AG04449 (cell line): Measurements from ENCODE around the gene SOX5.

ENCODE experiments used
- CTCF ChIA-PET: fragments of 350-600 bp; formaldehyde crosslinking; extraction: SDS; loops from one replicate; lab custom pipeline; 2021; ENCODE audit warnings: antibody characterized with exemption; lab: Yijun Ruan, JAX
- POLR2A ChIA-PET: fragments of 400-600, 350-600 bp; formaldehyde crosslinking; extraction: SDS; loops from one replicate; lab custom pipeline; 2020; ENCODE audit warnings: antibody characterized with exemption, inconsistent platforms; lab: Yijun Ruan, JAX
- DNase-seq: peaks from one replicate; pipeline ENCODE4 v3.0.0-alpha.2; 2010; ENCODE audit warnings: low read depth, low spot score
- H3K4me3 ChIP-seq: 2 replicates; pipeline ENCODE4 v1.5.1; 2011; ENCODE audit warnings: low read depth, mild to moderate bottlenecking, control low read depth, low read length
- TF ChIP-seq, protein P1 (sequence below): IDR thresholded peaks from one replicate; pipeline ENCODE4 v1.5.1; 2011; ENCODE audit warnings: mild to moderate bottlenecking, moderate library complexity, low read length, control low read depth, inconsistent platforms; ENCODE audit not compliant: insufficient read depth; ENCODE audit errors: missing control alignments

The SOX5 gene

DNA sequence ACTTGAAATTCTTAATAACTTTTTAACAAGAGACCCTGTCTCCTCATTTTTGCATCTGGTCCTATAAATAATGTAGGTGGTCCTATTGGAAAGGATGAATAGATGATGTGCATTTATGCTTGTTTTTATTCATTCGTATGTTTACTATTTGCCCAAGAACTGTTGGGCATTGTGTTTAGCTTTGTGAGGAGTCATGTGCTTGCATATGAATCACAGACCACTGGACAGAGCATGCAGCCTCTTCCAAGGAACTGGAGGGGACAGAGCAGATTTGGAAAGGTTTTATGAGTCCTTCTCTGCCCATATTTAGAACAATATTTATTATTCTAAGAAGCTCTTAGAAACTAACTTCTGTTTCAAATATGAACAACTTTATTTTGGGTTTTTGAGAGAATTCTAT lies 414.0 kb downstream of the SOX5 start:
- ChIA-PET CTCF (no interaction called here), POLR2A (no interaction called here)
- no peak for DNase-seq
- TF ChIP-seq, protein P1, sequence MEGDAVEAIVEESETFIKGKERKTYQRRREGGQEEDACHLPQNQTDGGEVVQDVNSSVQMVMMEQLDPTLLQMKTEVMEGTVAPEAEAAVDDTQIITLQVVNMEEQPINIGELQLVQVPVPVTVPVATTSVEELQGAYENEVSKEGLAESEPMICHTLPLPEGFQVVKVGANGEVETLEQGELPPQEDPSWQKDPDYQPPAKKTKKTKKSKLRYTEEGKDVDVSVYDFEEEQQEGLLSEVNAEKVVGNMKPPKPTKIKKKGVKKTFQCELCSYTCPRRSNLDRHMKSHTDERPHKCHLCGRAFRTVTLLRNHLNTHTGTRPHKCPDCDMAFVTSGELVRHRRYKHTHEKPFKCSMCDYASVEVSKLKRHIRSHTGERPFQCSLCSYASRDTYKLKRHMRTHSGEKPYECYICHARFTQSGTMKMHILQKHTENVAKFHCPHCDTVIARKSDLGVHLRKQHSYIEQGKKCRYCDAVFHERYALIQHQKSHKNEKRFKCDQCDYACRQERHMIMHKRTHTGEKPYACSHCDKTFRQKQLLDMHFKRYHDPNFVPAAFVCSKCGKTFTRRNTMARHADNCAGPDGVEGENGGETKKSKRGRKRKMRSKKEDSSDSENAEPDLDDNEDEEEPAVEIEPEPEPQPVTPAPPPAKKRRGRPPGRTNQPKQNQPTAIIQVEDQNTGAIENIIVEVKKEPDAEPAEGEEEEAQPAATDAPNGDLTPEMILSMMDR = no peak
- no peak overlapping the region for H3K4me3 ChIP-seq

DNA sequence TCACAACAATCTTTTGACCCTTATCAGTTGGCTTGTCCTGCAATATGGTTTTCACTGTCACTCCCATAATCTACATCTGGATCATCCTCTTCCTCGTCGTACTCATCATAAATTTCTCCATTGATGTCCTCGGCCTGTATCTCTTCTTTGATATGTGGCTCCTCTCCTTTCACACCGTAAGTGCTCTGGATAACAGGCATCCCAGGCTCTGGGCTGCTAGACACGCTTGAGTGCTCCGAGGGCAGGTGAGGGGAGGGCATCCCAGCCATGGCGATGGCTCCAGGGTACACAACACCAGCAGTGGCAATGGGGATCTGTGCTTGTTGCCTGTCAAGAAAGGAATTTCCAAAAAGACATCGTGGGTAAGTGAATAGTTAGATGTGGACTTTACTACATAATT lies 415.3 kb downstream of the SOX5 start:
- TF ChIP-seq, protein P1 = no peak
- DNase-seq = no peak
- ChIA-PET POLR2A (no interaction called here), CTCF (no interaction called here)
- H3K4me3 ChIP-seq = no peak overlapping the region

DNA sequence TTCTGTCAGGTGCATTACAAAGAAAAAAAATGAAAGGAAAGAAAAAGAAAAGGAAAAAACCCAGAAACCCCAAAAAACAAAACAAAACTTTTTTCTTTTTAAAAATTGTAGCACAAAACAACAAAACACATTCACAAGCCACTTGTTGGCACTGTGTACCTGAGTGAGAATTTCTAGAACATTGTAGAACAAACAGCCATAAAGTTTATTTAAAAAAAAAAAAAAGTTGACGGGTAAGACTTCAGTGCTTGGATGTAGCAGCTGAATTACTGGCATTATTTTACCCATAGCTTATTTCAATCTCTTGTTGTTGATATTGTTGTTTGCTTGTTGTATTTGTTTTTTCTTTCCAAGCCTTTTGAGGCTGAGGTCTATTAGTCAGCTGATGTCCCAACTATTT lies 415.8 kb downstream of the SOX5 start:
- TF ChIP-seq, protein P1 = no peak
- no peak overlapping the region for H3K4me3 ChIP-seq
- ChIA-PET POLR2A (no interaction called here), CTCF (no interaction called here)
- no peak for DNase-seq

DNA sequence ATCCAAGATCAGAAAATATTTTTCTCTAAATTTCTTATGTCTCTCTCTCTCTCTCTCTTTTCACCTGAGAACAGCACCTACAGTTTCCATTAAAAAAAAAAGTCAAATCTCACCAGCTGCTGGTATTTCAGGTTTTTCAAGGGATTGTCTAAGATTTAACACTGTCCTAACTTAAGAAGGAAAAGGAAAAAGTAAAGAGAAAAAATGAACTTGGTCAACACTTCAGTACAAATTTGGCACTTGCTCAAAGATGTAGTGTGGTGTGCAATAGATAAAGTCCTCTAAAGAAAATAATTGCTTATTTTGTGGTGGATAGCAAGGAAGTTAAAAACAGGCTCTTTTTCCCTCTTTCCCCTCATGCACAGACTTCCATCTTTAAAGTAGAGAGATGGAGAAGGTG lies 416.2 kb downstream of the SOX5 start:
- POLR2A ChIA-PET = no interaction called here
- TF ChIP-seq, protein P1 = no peak
- DNase-seq = no peak
- CTCF ChIA-PET = no interaction called here
- H3K4me3 ChIP-seq = no peak overlapping the region

DNA sequence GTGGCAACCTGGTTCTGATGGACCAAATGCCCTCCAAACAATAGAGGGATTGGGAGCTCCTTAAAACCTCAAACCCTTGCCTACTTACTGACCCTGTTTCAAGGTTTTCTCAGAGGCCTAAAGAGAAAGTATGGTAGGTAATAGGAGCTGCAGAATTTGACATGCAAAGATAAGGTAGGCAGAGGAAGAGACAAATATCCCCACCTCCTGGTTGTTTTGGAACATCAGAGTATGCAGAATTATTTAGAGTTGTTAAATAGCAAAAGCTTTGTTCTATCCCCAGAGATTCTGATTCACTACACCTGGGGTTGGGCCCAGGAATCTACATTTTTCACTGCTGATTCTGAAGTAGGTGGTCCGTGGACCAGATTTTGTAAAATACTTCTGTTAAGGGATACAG lies 421.2 kb downstream of the SOX5 start:
- TF ChIP-seq, protein P1 = no peak
- ChIA-PET POLR2A (no interaction called here), CTCF (no interaction called here)
- H3K4me3 ChIP-seq = no peak overlapping the region
- no peak for DNase-seq

DNA sequence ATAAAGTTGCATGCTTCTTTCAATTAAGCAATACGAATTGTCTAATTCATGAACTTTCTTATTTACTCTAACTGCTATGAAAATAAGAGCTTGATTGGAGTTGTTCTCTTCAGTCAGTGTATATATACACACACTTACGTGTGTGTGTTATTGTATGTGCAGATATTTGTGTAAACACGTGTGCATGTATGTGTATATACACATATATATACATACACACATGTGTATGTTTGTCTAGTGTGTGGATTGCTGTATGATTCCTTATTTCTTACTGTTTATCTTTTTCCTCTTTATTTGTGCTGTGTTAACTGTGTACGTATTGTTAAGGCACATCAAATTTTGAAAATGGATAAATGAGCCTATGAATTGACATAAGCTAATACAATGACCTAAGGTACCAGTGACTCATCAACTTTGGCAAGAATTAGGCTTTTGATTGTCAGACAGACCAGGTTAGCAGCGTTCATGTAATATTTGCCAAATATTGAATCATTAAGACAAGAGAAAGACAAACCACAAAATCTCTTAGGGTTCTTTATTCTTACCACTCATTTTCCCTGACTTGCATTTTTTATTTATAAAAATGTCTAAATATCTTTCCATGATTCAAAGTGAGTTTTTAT lies 423.9 kb downstream of the SOX5 start:
- DNase-seq = no peak
- no peak overlapping the region for H3K4me3 ChIP-seq
- POLR2A ChIA-PET = no interaction called here
- TF ChIP-seq, protein P1 = no peak
- CTCF ChIA-PET = no interaction called here
